ENCODE data around the gene CD79B. TPM values are rescaled to one million over a fixed set of nuclear protein-coding genes. Genes with fewer than 3 reads are reported as not detected.

CD79B gene
- total and polyA plus RNA-seq, 10 of the 15 experiments (the other 5 are each of a cell fraction or from before 2014, with no cell fraction given), result 17.5 to 148 (median 79.1) TPM

- POLR2A ChIA-PET, result no interaction called here
- no peak for ATAC-seq
Measured at GRCh38 chr17:63956296-63956920, 24.3 kb upstream of the CD79B start.

More at GRCh38 chr17:63956296-63956920, 24.3 kb upstream of the CD79B start:
- Histone ChIP-seq H3K27ac (ENCODE audit: control insufficient read depth, insufficient read depth) (no peak overlapping the region), H3K79me2 (ENCODE audit: control insufficient read depth, insufficient read depth, low read length) (no peaks in the 10 kb centered on the region), H3K9ac (ENCODE audit: control insufficient read depth, insufficient read depth, low read length) (no peak overlapping the region), H3K27me3 (replicated peaks in 1 of 2; ENCODE audit: control insufficient read depth in 2 of 2, insufficient read depth in 2 of 2, low read length in 1 of 2) (no peaks in the 10 kb centered on the region), H3K4me2 (ENCODE audit: control insufficient read depth, insufficient read depth) (no peak overlapping the region), H2AFZ (ENCODE audit: control insufficient read depth, low read depth, low read length) (no peak overlapping the region), H4K20me1 (ENCODE audit: control insufficient read depth, insufficient read depth) (no peaks in the 10 kb centered on the region), H3K36me3 (ENCODE audit: control insufficient read depth in 2 of 2, insufficient read depth in 2 of 2, low read length in 1 of 2) (no peaks in the 10 kb centered on the region), H3K9me3 (replicated peaks; ENCODE audit: control insufficient read depth, insufficient read depth, low read length) (no peaks in the 10 kb centered on the region), H3K4me3 (no peak overlapping the region), H3K4me1 (ENCODE audit: control insufficient read depth, insufficient read depth, low read length) (peaks cover 14% of the 10 kb centered on the region)
- SMC1A ChIA-PET (ENCODE audit: uncharacterized antibody, unreplicated experiment), result interaction anchor here (1.0 to 9.9 kb wide), 6 partner anchors 10 to 70 kb away, joined by 3 to 155 read pairs (median 4); partner anchors contain the start of gene GH1
- CTCF ChIA-PET, result interaction anchor here (0.9 to 11.0 kb wide), 8 partner anchors 10 to 177 kb away, joined by 3 to 315 read pairs (median 10); partner anchors contain the start of genes CSHL1 and GH1
- FAIRE-seq (no peak), DNase-seq (ENCODE audit: low read depth, low spot score) (no peak)
- in situ Hi-C loops (cut with MboI), result no loop called here
- 73% methylated on average over 5 of the region's 5 CpGs for WGBS (ENCODE audit: insufficient coverage, insufficient replicate concordance, low lambda C conversion rate, missing lambda C conversion rate)
- RAD21 ChIA-PET (ENCODE audit: unreplicated experiment), result interaction anchor here (1.0 to 2.1 kb wide), 3 partner anchors 10 to 61 kb away, joined by 3 to 8 read pairs (median 3); partner anchors contain the start of gene GH1
- intact Hi-C loops (cut with micrococcal nuclease; ENCODE audit: unreplicated experiment), result no loop called here
- no TSS peak for BruUV-seq (replicated peaks)
- TF ChIP-seq ETV6 (conservative IDR thresholded peaks at IDR 0.05 in 1 of 2, IDR thresholded peaks at IDR 0.05 in 1 of 2; ENCODE audit: borderline replicate concordance in 1 of 2, low read depth in 1 of 2) (no peak), RAD51 (IDR thresholded peaks at IDR 0.05) (no peak), ZNF384 (IDR thresholded peaks at IDR 0.05; ENCODE audit: borderline replicate concordance, low read depth, low read length) (no peak), SMARCA5 (IDR thresholded peaks at IDR 0.05) (no peak), EZH2 (IDR thresholded peaks at IDR 0.05; ENCODE audit: borderline replicate concordance, control insufficient read depth, low read depth, low read length) (no peak), POLR2AphosphoS2 (IDR thresholded peaks at IDR 0.05; ENCODE audit: low read depth, low read length) (no peak), USF1 (IDR thresholded peaks at IDR 0.05; ENCODE audit: borderline replicate concordance, extremely low read length, insufficient read depth, low read depth, low read length) (no peak), SUZ12 (IDR thresholded peaks at IDR 0.05; ENCODE audit: unreplicated experiment) (no peak), IKZF2 (IDR thresholded peaks at IDR 0.05) (no peak), HDGF (IDR thresholded peaks at IDR 0.05) (no peak), TCF3 (IDR thresholded peaks at IDR 0.05; ENCODE audit: borderline replicate concordance, insufficient read depth, low read depth, low read length) (no peak), JUNB (IDR thresholded peaks at IDR 0.05) (no peak)

Measured in GM12878 (cell line).